Stimulated activated CD8-positive, alpha-beta memory T cell treated with anti-CD3 and anti-CD28 coated beads, Interleukin-2, amount 100 ng/mL, for 1 hour (primary cell): ENCODE results near the gene LRRTM4.

Experiments
- DNase-seq, 2 donors: peaks; one replicate each; pipeline ENCODE4 v3.0.0-alpha.2; 2020; ENCODE audit warnings: low read depth in 2 of 2

LRRTM4 gene

GRCh38 chr2:77322431-77322830 lies 199.7 kb downstream of the LRRTM4 start:
- DNase-seq, result no peak

GRCh38 chr2:77314721-77315120 lies 207.5 kb downstream of the LRRTM4 start:
- no peak for DNase-seq

GRCh38 chr2:77310416-77310815 lies 211.8 kb downstream of the LRRTM4 start:
- DNase-seq, result no peak

GRCh38 chr2:77309725-77310124 lies 212.5 kb downstream of the LRRTM4 start:
- no peak for DNase-seq

GRCh38 chr2:77301441-77301840 lies 220.7 kb downstream of the LRRTM4 start:
- DNase-seq, result no peak

GRCh38 chr2:77296791-77297190 lies 225.4 kb downstream of the LRRTM4 start:
- DNase-seq, result no peak

- DNase-seq, result no peak
These were observed 227.7 kb downstream of the LRRTM4 start for GRCh38 chr2:77294474-77294873.

- no peak for DNase-seq
These were observed 237.8 kb downstream of the LRRTM4 start for GRCh38 chr2:77284353-77284752.

GRCh38 chr2:77271262-77271661 lies 250.9 kb downstream of the LRRTM4 start:
- DNase-seq, result no peak

GRCh38 chr2:77270433-77270832 lies 251.7 kb downstream of the LRRTM4 start:
- DNase-seq, result no peak

- no peak for DNase-seq
These were observed 253.6 kb downstream of the LRRTM4 start for GRCh38 chr2:77268626-77269025.

GRCh38 chr2:77232909-77233425 lies 289.2 kb downstream of the LRRTM4 start:
- no peak for DNase-seq

- no peak for DNase-seq
These were observed 293.8 kb downstream of the LRRTM4 start for GRCh38 chr2:77228391-77228790.

GRCh38 chr2:77210725-77211124 lies 311.5 kb downstream of the LRRTM4 start:
- DNase-seq, result no peak

GRCh38 chr2:77207331-77207730 lies 314.8 kb downstream of the LRRTM4 start:
- no peak for DNase-seq

- DNase-seq, result no peak
These were observed 320.4 kb downstream of the LRRTM4 start for GRCh38 chr2:77201755-77202154.

- no peak for DNase-seq
These were observed 322.8 kb downstream of the LRRTM4 start for GRCh38 chr2:77199411-77199810.

- DNase-seq, result no peak
These were observed 328.2 kb downstream of the LRRTM4 start for GRCh38 chr2:77193858-77194448.

- DNase-seq, result no peak
These were observed 329.3 kb downstream of the LRRTM4 start for GRCh38 chr2:77192811-77193289.

GRCh38 chr2:77191665-77192064 lies 330.5 kb downstream of the LRRTM4 start:
- no peak for DNase-seq

- no peak for DNase-seq
These were observed 331.3 kb downstream of the LRRTM4 start for GRCh38 chr2:77190721-77191346.

- DNase-seq, result no peak
These were observed 337.1 kb downstream of the LRRTM4 start for GRCh38 chr2:77185052-77185451.

- no peak for DNase-seq
These were observed 342.9 kb downstream of the LRRTM4 start for GRCh38 chr2:77179297-77179696.
